Mucosa of descending colon (tissue), 3 donors: ENCODE results near the gene C1S. TPM values are rescaled to one million over a fixed set of nuclear protein-coding genes. Genes with fewer than 3 reads are reported as not detected.

ENCODE experiments used
- ATAC-seq: fragments of 200-7000 bp; cut with Tn5 transposase; one replicate; pipeline ENCODE4 v1.9.1; 2020; ENCODE audit warnings: mild to moderate bottlenecking, moderate library complexity
- DNase-seq, 3 donors: peaks; one replicate each; pipeline ENCODE4 v3.0.0-alpha.2; 2020
- H3K36me3 ChIP-seq: fragments of 200-600 bp; one replicate; pipeline ENCODE4 v1.8.0; 2021; ENCODE audit warnings: low read depth, mild to moderate bottlenecking
- H3K4me1 ChIP-seq: fragments of 200-600 bp; one replicate; pipeline ENCODE4 v1.8.0; 2021; ENCODE audit warnings: low read depth, mild to moderate bottlenecking
- H3K4me3 ChIP-seq: fragments of 200-600 bp; one replicate; pipeline ENCODE4 v1.8.0; 2021; ENCODE audit warnings: mild to moderate bottlenecking
- H3K9me3 ChIP-seq: fragments of 200-600 bp; one replicate; pipeline ENCODE4 v1.8.0; 2021; ENCODE audit warnings: mild to moderate bottlenecking
- CTCF ChIP-seq: fragments of 200-600 bp; IDR thresholded peaks from one replicate; pipeline ENCODE4 v1.8.0; 2022; ENCODE audit warnings: antibody characterized with exemption, mild to moderate bottlenecking
- intact Hi-C, 2 donors: fragments of 100-400 bp; cut with DNase I in 1 of 2; cut with micrococcal nuclease in 1 of 2; formaldehyde crosslinking; loops; one replicate each; pipeline versions ENCODE4 v1.11.0 to v1.11.1; 2022; cut with DNase I, micrococcal nuclease
- total RNA-seq, 3 donors: library from RNA; stranded (reverse); fragmentation: NEBNext Ultra II Directional in 2 of 3; extraction: Animal tissue kit (Norgen Biotek cat#: 25700) in 2 of 3; gene quantifications; one replicate each; pipeline versions ENCODE4 v1.2.1 to v1.2.4, GENCODE V29; 2021 to 2023
- donor health status: DM: no; HTN: no; CAD: no; lungs with moderate emphysema.
- donor health status: DM: no; HTN: no; CAD: no.
- donor health status: DM: no; HTN: yes; CAD: no.

The C1S gene
- total RNA-seq, 3 donors from 2014 or later = 36.0 to 304 (median 168) TPM

- Histone ChIP-seq H3K4me3 (no peak overlapping the region), H3K36me3 (no peaks in the 10 kb centered on the region), H3K9me3 (no peaks in the 10 kb centered on the region), H3K4me1 (no peaks in the 10 kb centered on the region)
- ATAC-seq (peak; percentile 10), DNase-seq (peak in 1 of 3 donors; percentile 42)
- intact Hi-C loops = no loop called here
- peak; percentile 84 for TF ChIP-seq CTCF
These were observed 52.9 kb downstream of the C1S start for GRCh38 chr12:7113389-7113871.

DNA sequence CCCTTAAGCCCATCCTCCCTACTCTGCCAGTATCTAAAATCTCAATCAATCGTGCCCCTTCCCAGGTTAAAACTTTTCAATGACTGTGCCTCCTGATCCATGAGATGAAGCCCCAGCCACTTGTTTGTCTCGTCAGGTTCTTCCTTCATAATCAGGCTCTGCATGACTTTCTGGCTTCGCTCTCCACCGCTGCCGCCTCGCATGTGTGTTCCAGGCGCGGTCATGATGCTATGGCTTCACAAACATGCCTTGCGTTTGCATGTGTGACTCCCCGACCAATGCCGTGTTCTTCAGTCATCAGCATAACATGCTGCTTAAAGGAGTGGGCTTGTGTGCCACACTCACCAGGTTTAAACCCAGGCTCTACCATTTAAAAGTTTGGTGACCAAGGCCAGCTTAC, 53.5 kb downstream of the C1S start:
- DNase-seq (no peak), ATAC-seq (no peak)
- intact Hi-C loops = no loop called here

DNA sequence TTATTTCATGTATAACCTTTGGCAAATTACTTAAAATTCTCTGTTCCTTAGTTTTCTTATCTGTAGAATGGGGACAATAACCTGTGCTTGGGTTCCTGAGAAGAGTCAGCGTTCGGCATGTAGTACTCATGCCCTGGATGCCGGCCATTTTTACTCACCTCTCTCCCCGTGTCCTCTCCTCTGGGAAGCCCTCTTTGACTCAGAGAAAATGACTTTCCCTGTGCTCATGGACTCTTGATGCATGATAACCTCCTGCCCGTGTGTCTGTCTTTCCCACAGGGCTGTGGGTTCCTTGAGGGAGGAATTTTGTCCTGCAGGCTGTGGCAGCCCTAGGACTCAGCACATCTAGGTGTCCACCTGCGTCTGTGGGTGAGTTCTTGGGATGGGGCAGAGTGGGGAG, 54.3 kb downstream of the C1S start:
- ATAC-seq (no peak), DNase-seq (no peak)
- no peak for TF ChIP-seq CTCF
- no peaks in the 10 kb centered on the region for H3K9me3 ChIP-seq
- no peaks in the 10 kb centered on the region for H3K36me3 ChIP-seq
- no peaks in the 10 kb centered on the region for H3K4me1 ChIP-seq
- intact Hi-C loops = no loop called here
- H3K4me3 ChIP-seq = no peak overlapping the region

More for the DNA sequence above, 53.5 kb downstream of the C1S start:
- no peak overlapping the region for H3K4me3 ChIP-seq
- no peak for TF ChIP-seq CTCF
- no peaks in the 10 kb centered on the region for H3K4me1 ChIP-seq
- no peaks in the 10 kb centered on the region for H3K9me3 ChIP-seq
- H3K36me3 ChIP-seq = no peaks in the 10 kb centered on the region

GRCh38 chr12:7116196-7116595, 55.7 kb downstream of the C1S start:
- DNase-seq (no peak), ATAC-seq (no peak)
- Histone ChIP-seq H3K4me3 (no peak overlapping the region), H3K4me1 (no peaks in the 10 kb centered on the region), H3K36me3 (no peaks in the 10 kb centered on the region), H3K9me3 (no peaks in the 10 kb centered on the region)
- intact Hi-C loops = no loop called here
- TF ChIP-seq CTCF = no peak

- no peak for DNase-seq
- intact Hi-C loops = no loop called here
These were observed 56.4 kb downstream of the C1S start for GRCh38 chr12:7116916-7117315.

More at GRCh38 chr12:7116916-7117315, 56.4 kb downstream of the C1S start:
- H3K4me3 ChIP-seq = no peak overlapping the region
- no peaks in the 10 kb centered on the region for H3K36me3 ChIP-seq
- H3K4me1 ChIP-seq = no peaks in the 10 kb centered on the region
- ATAC-seq = no peak
- TF ChIP-seq CTCF = no peak
- H3K9me3 ChIP-seq = no peaks in the 10 kb centered on the region
